Measurements from ENCODE around the gene ARHGAP42. TPM values are rescaled to one million over a fixed set of nuclear protein-coding genes. Genes with fewer than 3 reads are reported as not detected.
"Not testable (repeated sequence)": the region's sequence is repeated elsewhere in the genome, so short reads cannot be mapped to it uniquely, and the experiment has no call there.

ARHGAP42 gene
- total RNA-seq, 1 donor from 2014 or later = 45.4 TPM

GRCh38 chr11:100872951-100873740, 186.1 kb downstream of the ARHGAP42 start:
- DNase-seq = peak; percentile 58

GRCh38 chr11:100874203-100874602, 187.1 kb downstream of the ARHGAP42 start:
- DNase-seq = no peak

- no peak for DNase-seq
Measured at GRCh38 chr11:100875521-100875869, 188.4 kb downstream of the ARHGAP42 start.

GRCh38 chr11:100876815-100877520, 189.9 kb downstream of the ARHGAP42 start:
- DNase-seq = peak; percentile 45

GRCh38 chr11:100878474-100878873, 191.4 kb downstream of the ARHGAP42 start:
- DNase-seq = no peak

- DNase-seq = no peak
Measured at GRCh38 chr11:100882957-100883356, 195.9 kb downstream of the ARHGAP42 start.

- no peak for DNase-seq
Measured at GRCh38 chr11:100883830-100884229, 196.7 kb downstream of the ARHGAP42 start.

- no peak for DNase-seq
Measured at GRCh38 chr11:100887659-100888058, 200.6 kb downstream of the ARHGAP42 start.

GRCh38 chr11:100888836-100889235, 201.7 kb downstream of the ARHGAP42 start:
- no peak for DNase-seq

GRCh38 chr11:100889758-100890157, 202.7 kb downstream of the ARHGAP42 start:
- DNase-seq = no peak

- DNase-seq = peak; percentile 12
Measured at GRCh38 chr11:100890789-100891188, 203.7 kb downstream of the ARHGAP42 start.

GRCh38 chr11:100892886-100893285, 205.8 kb downstream of the ARHGAP42 start:
- no peak for DNase-seq

GRCh38 chr11:100895449-100895848, 208.4 kb downstream of the ARHGAP42 start:
- no peak for DNase-seq

- DNase-seq = not testable (repeated sequence)
Measured at GRCh38 chr11:100895976-100896375, 208.9 kb downstream of the ARHGAP42 start.

GRCh38 chr11:100901471-100901870, 214.4 kb downstream of the ARHGAP42 start:
- DNase-seq = not testable (repeated sequence)

- DNase-seq = no peak
Measured at GRCh38 chr11:100902454-100903141, 215.5 kb downstream of the ARHGAP42 start.

- no peak for DNase-seq
Measured at GRCh38 chr11:100903284-100903683, 216.2 kb downstream of the ARHGAP42 start.

- DNase-seq = no peak
Measured at GRCh38 chr11:100905684-100906083, 218.6 kb downstream of the ARHGAP42 start.

GRCh38 chr11:100908746-100909145, 221.7 kb downstream of the ARHGAP42 start:
- DNase-seq = no peak

- no peak for DNase-seq
Measured at GRCh38 chr11:100910808-100911207, 223.7 kb downstream of the ARHGAP42 start.

- no peak for DNase-seq
Measured at GRCh38 chr11:100914415-100915110, 227.5 kb downstream of the ARHGAP42 start.

Measured in tongue (tissue), 2 donors.